Measurements from ENCODE around the gene OGFR. TPM values are rescaled to one million over a fixed set of nuclear protein-coding genes. Genes with fewer than 3 reads are reported as not detected.

The OGFR gene
- total and polyA plus RNA-seq, 2 experiments from 2014 or later: 9.6 to 50.6 TPM

- Histone ChIP-seq H3K36me3 (ENCODE audit: insufficient read depth) (no peaks in the 10 kb centered on the region), H3K27ac (ENCODE audit: low read depth) (peak overlapping the region; percentile 63), H3K4me1 (ENCODE audit: insufficient read depth) (no peaks in the 10 kb centered on the region), H3K27me3 (ENCODE audit: insufficient read depth) (no peaks in the 10 kb centered on the region), H2AFZ (no peak overlapping the region), H3F3A (replicated peaks; ENCODE audit: low read depth) (peaks cover 2% of the 10 kb centered on the region; the same call in 1 of the 2 replicates), H3K9me2 (ENCODE audit: insufficient read depth) (no peaks in the 10 kb centered on the region), H4K20me1 (replicated peaks; ENCODE audit: insufficient read depth) (no peaks in the 10 kb centered on the region), H3K4me3 (no peak overlapping the region), H3K79me2 (replicated peaks; ENCODE audit: insufficient read depth) (no peaks in the 10 kb centered on the region), H3K4me2 (no peak overlapping the region)
- ATAC-seq (no peak), DNase-seq (ENCODE audit: low spot score) (no peak)
- Mint-ChIP-seq H3K27ac (peak overlapping the region; percentile 82), H3K4me3 (no peak overlapping the region; the same call in 2 of the 3 replicates), H3K4me1 (peaks cover 28% of the 10 kb centered on the region), H3K27me3 (ENCODE audit: insufficient read depth, low read depth, poor library complexity) (peaks cover 6% of the 10 kb centered on the region), H3K36me3 (ENCODE audit: low read depth) (peaks cover 15% of the 10 kb centered on the region; the same call in 2 of the 3 replicates), H3K9me3 (no peaks in the 10 kb centered on the region)
- TF ChIP-seq CTCF (conservative IDR thresholded peaks at IDR 0.05; ENCODE audit: low read depth in 2 of 2): no peak
- TF ChIP-seq NANOG (IDR thresholded peaks at IDR 0.05; ENCODE audit: borderline replicate concordance): no peak
- TF ChIP-seq JUNB (IDR thresholded peaks at IDR 0.05; ENCODE audit: unreplicated experiment): no peak
- no peak for TF ChIP-seq REST (IDR thresholded peaks at IDR 0.05; ENCODE audit: unreplicated experiment)
- TF ChIP-seq ZNF114 (CRISPR knock-in tag; IDR thresholded peaks at IDR 0.05): no peak
- TF ChIP-seq EZH2 (IDR thresholded peaks at IDR 0.05; ENCODE audit: low read depth, unreplicated experiment): no peak
- no peak for TF ChIP-seq CREB1 (CRISPR knock-in tag; IDR thresholded peaks at IDR 0.05; ENCODE audit: low read depth)
- no peak for TF ChIP-seq STAT1 (IDR thresholded peaks at IDR 0.05; ENCODE audit: unreplicated experiment)
- no peak for TF ChIP-seq ZNF462 (CRISPR knock-in tag; IDR thresholded peaks at IDR 0.05)
- no peak for TF ChIP-seq ZNF331 (CRISPR knock-in tag; IDR thresholded peaks at IDR 0.05; ENCODE audit: low read depth)
- no peak for TF ChIP-seq EZH2phosphoT487 (IDR thresholded peaks at IDR 0.05; ENCODE audit: unreplicated experiment)
- no peak for TF ChIP-seq ETS1 (IDR thresholded peaks at IDR 0.05)
- TF ChIP-seq POLR2AphosphoS5 (IDR thresholded peaks at IDR 0.05; ENCODE audit: low read depth): no peak
Observed at GRCh38 chr20:62831361-62831788, 26.7 kb downstream of the OGFR start.

Measured in GM23338 (cell line).